NCI-H82 (cell line): ENCODE data around the gene SLC17A2.

ENCODE experiments used
- DNase-seq: peaks from one replicate; lab custom pipeline; 2025; lab: John Stamatoyannopoulos, UW

SLC17A2 gene, protein sequence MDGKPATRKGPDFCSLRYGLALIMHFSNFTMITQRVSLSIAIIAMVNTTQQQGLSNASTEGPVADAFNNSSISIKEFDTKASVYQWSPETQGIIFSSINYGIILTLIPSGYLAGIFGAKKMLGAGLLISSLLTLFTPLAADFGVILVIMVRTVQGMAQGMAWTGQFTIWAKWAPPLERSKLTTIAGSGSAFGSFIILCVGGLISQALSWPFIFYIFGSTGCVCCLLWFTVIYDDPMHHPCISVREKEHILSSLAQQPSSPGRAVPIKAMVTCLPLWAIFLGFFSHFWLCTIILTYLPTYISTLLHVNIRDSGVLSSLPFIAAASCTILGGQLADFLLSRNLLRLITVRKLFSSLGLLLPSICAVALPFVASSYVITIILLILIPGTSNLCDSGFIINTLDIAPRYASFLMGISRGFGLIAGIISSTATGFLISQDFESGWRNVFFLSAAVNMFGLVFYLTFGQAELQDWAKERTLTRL

GRCh38 chr6:25930532-25931410, at the start of gene SLC17A2:
Gene SLC17A2 (minus strand): TSS chr6:25930691. CDS start chr6:25925796, 4,895 bp downstream.
- DNase-seq, result no peak

- no peak for DNase-seq
Measured at GRCh38 chr6:25975923-25976560, 45.6 kb upstream of the SLC17A2 start.

- DNase-seq, result no peak
Measured at GRCh38 chr6:25973923-25974555, 43.5 kb upstream of the SLC17A2 start.

DNA sequence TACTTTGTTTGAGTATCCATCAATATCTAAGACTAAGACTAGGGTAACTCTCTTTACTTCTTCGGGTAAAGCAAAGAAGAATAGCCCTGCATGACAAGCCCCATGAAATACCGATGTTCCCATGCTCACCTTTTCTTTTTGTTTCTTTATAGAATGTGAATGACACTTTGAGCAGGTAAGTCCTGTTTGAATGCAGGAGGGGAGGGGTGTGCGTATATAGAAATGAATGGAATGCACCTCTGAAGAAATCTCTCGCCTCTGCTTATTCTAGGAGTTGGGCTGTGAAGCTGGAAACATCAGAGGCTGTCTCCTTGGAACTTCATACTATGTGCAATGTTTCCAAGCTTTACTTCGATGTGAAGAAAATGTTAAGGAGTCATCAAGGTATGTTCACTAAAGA, 42.4 kb upstream of the SLC17A2 start:
- no peak for DNase-seq

- DNase-seq, result no peak
Measured at GRCh38 chr6:25972128-25972527, 41.6 kb upstream of the SLC17A2 start.

DNA sequence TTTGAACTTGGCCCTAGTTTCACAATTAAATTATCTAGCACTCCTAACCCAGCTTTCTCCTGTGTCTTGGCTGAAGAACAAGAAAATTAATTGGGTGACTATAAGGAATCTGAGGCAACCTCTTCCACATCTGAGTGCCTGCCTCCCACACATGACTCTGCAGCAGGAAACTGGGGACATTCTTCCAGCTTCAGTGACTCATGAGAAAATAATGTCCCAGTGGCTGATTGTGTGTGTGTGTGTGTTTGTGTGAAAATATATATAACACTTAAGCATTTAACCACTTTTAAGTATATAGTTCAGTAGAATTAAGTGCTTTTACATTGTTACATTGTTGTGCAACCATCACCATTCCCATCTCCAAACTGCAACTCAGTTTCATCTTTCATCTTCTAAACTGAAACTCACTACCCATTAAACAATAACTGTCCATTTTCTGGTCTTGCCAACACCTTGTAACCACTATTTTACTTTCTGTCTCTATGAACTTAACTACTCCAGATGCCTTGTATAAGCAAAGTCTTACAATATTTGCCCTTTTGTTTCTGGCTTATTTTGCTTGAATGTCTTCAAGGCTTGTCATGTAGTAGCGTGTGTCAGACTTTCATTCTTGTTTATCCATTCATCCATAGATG, 40.8 kb upstream of the SLC17A2 start:
- no peak for DNase-seq

GRCh38 chr6:25968769-25969168, 38.3 kb upstream of the SLC17A2 start:
- no peak for DNase-seq

- no peak for DNase-seq
Measured at GRCh38 chr6:25966711-25967110, 36.2 kb upstream of the SLC17A2 start.

- DNase-seq, result no peak
Measured at GRCh38 chr6:25965058-25965457, 34.6 kb upstream of the SLC17A2 start.

GRCh38 chr6:25963426-25964123, 33.1 kb upstream of the SLC17A2 start:
- DNase-seq, result no peak

DNA sequence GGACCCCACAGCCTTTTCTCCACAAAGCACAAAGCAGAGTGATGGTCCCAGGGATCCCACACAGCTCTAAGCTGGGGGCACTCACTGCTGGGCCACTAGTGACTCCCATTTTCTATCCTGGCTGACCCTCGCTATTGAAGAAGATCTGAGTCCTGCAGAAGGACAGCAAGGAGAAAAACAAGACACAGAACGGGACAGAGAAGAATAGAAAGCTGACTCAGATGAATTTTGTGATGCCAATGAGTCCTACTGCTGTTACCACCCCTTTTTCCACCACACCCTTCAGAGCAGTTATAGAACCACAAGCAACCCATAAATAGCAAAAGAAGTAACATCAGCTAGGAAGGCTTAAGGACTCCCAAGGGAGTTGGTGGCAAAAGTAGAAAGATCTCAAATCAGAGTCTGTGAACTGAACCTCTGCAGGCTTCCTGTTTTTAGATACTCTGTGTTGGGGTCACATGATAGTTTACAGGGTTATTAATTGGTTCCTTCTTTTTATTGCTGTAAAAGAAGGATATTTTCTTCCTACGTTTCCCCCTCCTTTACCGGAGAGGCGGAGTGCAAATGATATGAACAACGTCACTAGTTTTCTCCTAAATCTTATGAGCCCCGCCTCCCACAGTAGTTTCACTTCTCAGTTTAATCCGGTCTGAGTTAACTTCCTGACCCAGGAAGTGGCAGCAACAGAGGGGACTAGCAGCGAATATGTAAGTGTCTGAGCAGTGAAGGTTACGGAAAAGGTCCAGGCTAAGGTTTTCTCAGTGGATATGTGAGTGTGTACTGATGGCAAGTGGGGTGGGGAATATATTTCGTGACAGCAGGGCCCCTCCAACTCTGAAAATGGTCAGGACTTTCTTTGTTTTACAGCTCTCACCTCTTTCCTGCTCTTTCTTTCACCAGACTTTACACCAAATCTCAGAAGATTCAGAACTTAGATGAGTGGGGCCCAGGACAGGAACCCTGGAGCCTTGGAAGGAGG, 31.9 kb upstream of the SLC17A2 start, which contains the start of gene TRIM38:
Gene TRIM38, plus strand, starts transcription at position 654 of the 979 bp plus-strand sequence. CDS start 3,721 bp downstream, outside the sequence.
- peak; percentile 52 for DNase-seq

- DNase-seq, result no peak
Measured at GRCh38 chr6:25961619-25962148, 31.2 kb upstream of the SLC17A2 start.

DNA sequence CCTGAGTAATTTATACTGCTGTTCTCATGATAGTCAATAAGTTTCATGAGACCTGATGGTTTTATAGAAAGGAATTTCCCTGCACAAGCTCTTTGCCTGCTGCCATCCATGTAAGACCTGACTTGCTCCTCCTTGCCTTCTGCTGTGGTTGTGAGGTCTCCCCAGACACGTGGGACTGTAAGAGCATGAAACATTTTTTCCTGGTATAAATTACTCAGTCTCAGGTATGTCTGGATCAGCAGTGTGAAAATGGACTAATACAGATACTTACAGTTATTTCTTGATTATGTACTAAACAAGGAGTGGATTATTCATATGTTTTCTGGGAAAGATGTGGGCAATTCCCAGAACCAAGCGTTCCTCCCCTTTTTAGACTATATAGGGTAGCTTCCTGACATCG, 30.2 kb upstream of the SLC17A2 start:
- DNase-seq, result no peak

- no peak for DNase-seq
Measured at GRCh38 chr6:25959890-25960536, 29.5 kb upstream of the SLC17A2 start.

GRCh38 chr6:25958700-25959162, 28.2 kb upstream of the SLC17A2 start:
- no peak for DNase-seq

GRCh38 chr6:25956226-25956625, 25.7 kb upstream of the SLC17A2 start:
- DNase-seq, result no peak

- DNase-seq, result no peak
Measured at GRCh38 chr6:25954756-25955155, 24.3 kb upstream of the SLC17A2 start.

DNA sequence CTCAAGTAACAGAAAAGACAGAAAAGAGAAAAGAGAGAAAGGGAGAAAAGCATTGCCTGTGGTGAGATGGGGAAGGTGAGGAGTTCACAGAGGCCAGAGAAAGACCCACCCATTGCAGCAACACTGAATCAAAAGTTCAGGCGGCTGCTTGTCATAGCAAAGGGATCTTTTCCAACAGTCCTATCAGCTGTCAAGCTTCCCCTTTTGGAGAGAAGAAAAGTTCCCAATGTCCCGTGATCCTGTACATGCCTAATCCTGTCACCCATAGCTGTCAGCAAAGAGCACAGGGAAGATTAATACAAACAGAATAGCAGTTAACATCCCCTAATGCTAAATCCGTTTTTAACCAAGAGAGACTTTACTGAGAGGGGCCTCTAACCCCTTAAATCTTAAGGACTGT, 23.2 kb upstream of the SLC17A2 start:
- DNase-seq, result peak; percentile 10
